GM12878 (cell line): ENCODE results near the gene PDZRN3. TPM values are rescaled to one million over a fixed set of nuclear protein-coding genes. Genes with fewer than 3 reads are reported as not detected.

Source experiments
- ATAC-seq: fragments of 200-7000 bp; cut with Tn5 transposase; 3 replicates; pipeline ENCODE4 v1.9.1; 2020; ENCODE audit warnings: mild to moderate bottlenecking, moderate library complexity
- BruUV-seq: library from RNA; stranded (reverse); fragments of 400-500 nt; replicated peaks from 2 replicates; lab custom pipeline; 2021; lab: Mats Ljungman, UMichigan
- CTCF ChIA-PET: fragments of 300-600 bp; sonication (Branson Sonifier 250); formaldehyde crosslinking; extraction: SDS; loops from one replicate; lab custom pipeline; 2021; ENCODE audit warnings: inconsistent platforms; lab: Yijun Ruan, JAX
- POLR2A ChIA-PET: fragments of 350-600 bp; formaldehyde crosslinking; extraction: SDS; loops from one replicate; lab custom pipeline; 2021; ENCODE audit warnings: inconsistent platforms; lab: Charles Lee
- RAD21 ChIA-PET: fragments of 300-600 bp; sonication (Branson Sonifier 250); formaldehyde crosslinking; loops from one replicate; lab custom pipeline; 2023; ENCODE audit warnings: antibody characterized with exemption; ENCODE audit not compliant: unreplicated experiment; lab: Charles Lee
- SMC1A ChIA-PET: fragments of 300-600 bp; sonication (Branson Sonifier 250); formaldehyde crosslinking; loops from one replicate; lab custom pipeline; 2023; ENCODE audit not compliant: unreplicated experiment, uncharacterized antibody; lab: Charles Lee
- DNase-seq: peaks from one replicate; pipeline ENCODE4 v3.0.0-alpha.2; 2011; ENCODE audit warnings: low read depth, low spot score
- FAIRE-seq: peaks from 3 replicates; lab custom pipeline; 2011; peaks lifted over from hg19 to GRCh38; lab: Jason Lieb, UNC
- H2AFZ ChIP-seq: 2 replicates; pipeline ENCODE4 v1.6.0; 2011; ENCODE audit warnings: low read depth, low read length, control low read depth; ENCODE audit not compliant: control insufficient read depth
- H3K27ac ChIP-seq: 2 replicates; pipeline ENCODE4 v1.5.1; 2011; ENCODE audit warnings: control low read depth; ENCODE audit not compliant: control insufficient read depth, insufficient read depth
- H3K27me3 ChIP-seq, 2 experiments: replicated peaks in 1 of 2; 2 replicates each; pipeline versions ENCODE4 v1.6.0 to v1.6.1; 2011; ENCODE audit warnings: low read length in 1 of 2; ENCODE audit not compliant: control insufficient read depth in 2 of 2, insufficient read depth in 2 of 2
- H3K36me3 ChIP-seq, 2 experiments: 2 replicates each; pipeline ENCODE4 v1.5.1; 2011; ENCODE audit warnings: low read length in 1 of 2; ENCODE audit not compliant: control insufficient read depth in 2 of 2, insufficient read depth in 2 of 2
- H3K4me1 ChIP-seq: 2 replicates; pipeline ENCODE4 v1.6.1; 2011; ENCODE audit warnings: mild to moderate bottlenecking, low read length, moderate library complexity, mixed read lengths; ENCODE audit not compliant: control insufficient read depth, insufficient read depth
- H3K4me2 ChIP-seq: 2 replicates; pipeline ENCODE4 v1.6.0; 2011; ENCODE audit warnings: control low read depth; ENCODE audit not compliant: control insufficient read depth, insufficient read depth
- H3K4me3 ChIP-seq: fragments of 200-600 bp; sonication (generic); 2 replicates; pipeline ENCODE4 v1.5.1; 2016
- H3K79me2 ChIP-seq: 2 replicates; pipeline ENCODE4 v1.6.0; 2011; ENCODE audit warnings: low read length; ENCODE audit not compliant: control insufficient read depth, insufficient read depth
- H3K9ac ChIP-seq: 2 replicates; pipeline ENCODE4 v1.8.0; 2011; ENCODE audit warnings: low read length, control low read depth, mixed read lengths; ENCODE audit not compliant: control insufficient read depth, insufficient read depth
- H3K9me3 ChIP-seq: replicated peaks from 3 replicates; pipeline ENCODE4 v1.5.1; 2011; ENCODE audit warnings: mild to moderate bottlenecking, low read length; ENCODE audit not compliant: control insufficient read depth, insufficient read depth
- H4K20me1 ChIP-seq: 2 replicates; pipeline ENCODE4 v1.6.0; 2011; ENCODE audit not compliant: control insufficient read depth, insufficient read depth
- CHD2 ChIP-seq: IDR thresholded peaks from 2 replicates; pipeline ENCODE4 v1.6.1; 2011; ENCODE audit warnings: low read depth, low read length, improper control_type of control experiment, borderline replicate concordance
- ESRRA ChIP-seq: IDR thresholded peaks from 2 replicates; pipeline ENCODE4 v1.6.1; 2012; ENCODE audit warnings: mild to moderate bottlenecking, low read length, improper control_type of control experiment
- FOS ChIP-seq: IDR thresholded peaks from 3 replicates; pipeline ENCODE4 v1.6.1; 2011; ENCODE audit warnings: borderline replicate concordance; ENCODE audit not compliant: insufficient read length; ENCODE audit errors: extremely low read depth
- HDAC6 ChIP-seq: fragments of 200-600 bp; sonication (generic); IDR thresholded peaks from one replicate; pipeline ENCODE4 v1.8.0; 2017; ENCODE audit warnings: antibody characterized with exemption; ENCODE audit not compliant: unreplicated experiment
- RUNX3 ChIP-seq: IDR thresholded peaks from 2 replicates; pipeline ENCODE4 v1.6.1; 2012; ENCODE audit warnings: low read length, inconsistent platforms
- STAT3 ChIP-seq: IDR thresholded peaks from 2 replicates; pipeline ENCODE4 v1.6.1; 2011; ENCODE audit warnings: low read depth, low read length, improper control_type of control experiment
- WGBS: methylation state at CpG from one replicate; pipeline ENCODE4 v1.1.6; 2016; ENCODE audit warnings: low lambda C conversion rate; ENCODE audit not compliant: insufficient replicate concordance, insufficient coverage; ENCODE audit errors: missing lambda C conversion rate; 5-methylcytosine and 5-hydroxymethylcytosine counted together
- in situ Hi-C: fragments of 300-500 bp; cut with MboI; formaldehyde crosslinking; loops from 9 replicates; pipeline ENCODE4 v1.14.3; 2018; ENCODE audit warnings: mixed read lengths
- intact Hi-C: fragments of 100-400 bp; cut with micrococcal nuclease; formaldehyde crosslinking; loops from one replicate; pipeline ENCODE4 v1.14.2; 2022; ENCODE audit not compliant: unreplicated experiment
- polyA plus RNA-seq, 11 experiments: library from polyadenylated mRNA; depleted of rRNA in 4 of 11; unstranded in 6 of 11; stranded (reverse) in 5 of 11; fragments of >200 nt; fragmentation: Nextera tagmentation in 4 of 11; fragmentation: Illumina TruSeq in 1 of 11; extraction: Ambion mirVana in 4 of 11; extraction: Trizol in 1 of 11; gene quantifications; 1 replicate in 1 of 11; 2 replicates in 10 of 11; pipeline versions ENCODE4 v1.2.1 to v1.2.3, GENCODE V29; 2011 to 2016; ENCODE audit warnings: inconsistent platforms in 2 of 11, missing spikeins in 2 of 11, low read depth in 1 of 11
- total RNA-seq, 4 experiments: library from RNA; depleted of rRNA in 3 of 4; stranded (reverse); fragments of >200 nt in 3 of 4; fragmentation: Illumina TruSeq in 1 of 4; extraction: Trizol in 1 of 4; gene quantifications; 2 replicates each; pipeline versions ENCODE4 v1.2.1 to v1.2.3, GENCODE V29; 2013 to 2021
- TF ChIP-seq, protein P1 (sequence below): IDR thresholded peaks from 2 replicates; pipeline ENCODE4 v1.6.1; 2011; ENCODE audit warnings: low read depth, low read length, improper control_type of control experiment, borderline replicate concordance
- TF ChIP-seq, protein P2 (sequence below): fragments of 450-650 bp; formaldehyde crosslinking; IDR thresholded peaks from 2 replicates; pipeline ENCODE4 v1.4.0; 2020; ENCODE audit warnings: mild to moderate bottlenecking, moderate library complexity
- TF ChIP-seq, protein P3 (sequence below): fragments of 450-650 bp; IDR thresholded peaks from 2 replicates; pipeline ENCODE4 v1.6.1; 2017; ENCODE audit warnings: mild to moderate bottlenecking
- TF ChIP-seq, protein P4 (sequence below): fragments of 450-650 bp; IDR thresholded peaks from 2 replicates; pipeline ENCODE4 v1.6.1; 2018; ENCODE audit warnings: mild to moderate bottlenecking, low read depth, moderate library complexity; ENCODE audit not compliant: partially characterized antibody

Gene PDZRN3
- total and polyA plus RNA-seq, 10 of the 15 experiments (the other 5 are each of a cell fraction or from before 2014, with no cell fraction given) = 0.07 to 0.37 (median 0.12) TPM; not detected in 6

- TF ChIP-seq, protein P1, sequence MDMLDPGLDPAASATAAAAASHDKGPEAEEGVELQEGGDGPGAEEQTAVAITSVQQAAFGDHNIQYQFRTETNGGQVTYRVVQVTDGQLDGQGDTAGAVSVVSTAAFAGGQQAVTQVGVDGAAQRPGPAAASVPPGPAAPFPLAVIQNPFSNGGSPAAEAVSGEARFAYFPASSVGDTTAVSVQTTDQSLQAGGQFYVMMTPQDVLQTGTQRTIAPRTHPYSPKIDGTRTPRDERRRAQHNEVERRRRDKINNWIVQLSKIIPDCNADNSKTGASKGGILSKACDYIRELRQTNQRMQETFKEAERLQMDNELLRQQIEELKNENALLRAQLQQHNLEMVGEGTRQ = no peak
- no peak for TF ChIP-seq ESRRA
- no peak for TF ChIP-seq STAT3
- TF ChIP-seq, protein P2, sequence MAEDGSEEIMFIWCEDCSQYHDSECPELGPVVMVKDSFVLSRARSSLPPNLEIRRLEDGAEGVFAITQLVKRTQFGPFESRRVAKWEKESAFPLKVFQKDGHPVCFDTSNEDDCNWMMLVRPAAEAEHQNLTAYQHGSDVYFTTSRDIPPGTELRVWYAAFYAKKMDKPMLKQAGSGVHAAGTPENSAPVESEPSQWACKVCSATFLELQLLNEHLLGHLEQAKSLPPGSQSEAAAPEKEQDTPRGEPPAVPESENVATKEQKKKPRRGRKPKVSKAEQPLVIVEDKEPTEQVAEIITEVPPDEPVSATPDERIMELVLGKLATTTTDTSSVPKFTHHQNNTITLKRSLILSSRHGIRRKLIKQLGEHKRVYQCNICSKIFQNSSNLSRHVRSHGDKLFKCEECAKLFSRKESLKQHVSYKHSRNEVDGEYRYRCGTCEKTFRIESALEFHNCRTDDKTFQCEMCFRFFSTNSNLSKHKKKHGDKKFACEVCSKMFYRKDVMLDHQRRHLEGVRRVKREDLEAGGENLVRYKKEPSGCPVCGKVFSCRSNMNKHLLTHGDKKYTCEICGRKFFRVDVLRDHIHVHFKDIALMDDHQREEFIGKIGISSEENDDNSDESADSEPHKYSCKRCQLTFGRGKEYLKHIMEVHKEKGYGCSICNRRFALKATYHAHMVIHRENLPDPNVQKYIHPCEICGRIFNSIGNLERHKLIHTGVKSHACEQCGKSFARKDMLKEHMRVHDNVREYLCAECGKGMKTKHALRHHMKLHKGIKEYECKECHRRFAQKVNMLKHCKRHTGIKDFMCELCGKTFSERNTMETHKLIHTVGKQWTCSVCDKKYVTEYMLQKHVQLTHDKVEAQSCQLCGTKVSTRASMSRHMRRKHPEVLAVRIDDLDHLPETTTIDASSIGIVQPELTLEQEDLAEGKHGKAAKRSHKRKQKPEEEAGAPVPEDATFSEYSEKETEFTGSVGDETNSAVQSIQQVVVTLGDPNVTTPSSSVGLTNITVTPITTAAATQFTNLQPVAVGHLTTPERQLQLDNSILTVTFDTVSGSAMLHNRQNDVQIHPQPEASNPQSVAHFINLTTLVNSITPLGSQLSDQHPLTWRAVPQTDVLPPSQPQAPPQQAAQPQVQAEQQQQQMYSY = no peak
Measured at GRCh38 chr3:73459711-73460110, 165.0 kb downstream of the PDZRN3 start (continued).

GRCh38 chr3:73453666-73454065 is 171.1 kb downstream of the PDZRN3 start:
- CTCF ChIA-PET = interaction anchor here (0.9 to 8.1 kb wide), 3 partner anchors 50 to 384 kb away, joined by 3 to 110 read pairs (median 3); no protein-coding TSS in a partner anchor
- POLR2A ChIA-PET = interaction anchor here (0.5 kb wide), 1 partner anchor 349 kb away, joined by 8 read pairs; no protein-coding TSS in a partner anchor
- ATAC-seq = no peak
- Histone ChIP-seq H3K27ac (no peak overlapping the region), H3K27me3 (no peaks in the 10 kb centered on the region), H3K36me3 (no peaks in the 10 kb centered on the region), H3K9me3 (no peaks in the 10 kb centered on the region; the same call in 2 of the 3 replicates), H3K4me1 (peaks cover 26% of the 10 kb centered on the region), H3K4me3 (no peak overlapping the region), H2AFZ (no peak overlapping the region), H3K9ac (no peak overlapping the region), H3K79me2 (no peaks in the 10 kb centered on the region), H3K4me2 (no peak overlapping the region), H4K20me1 (no peaks in the 10 kb centered on the region)
- DNase-seq = no peak
- RAD21 ChIA-PET = interaction anchor here (4.5 kb wide), 1 partner anchor 48 kb away, joined by 23 read pairs; no protein-coding TSS in a partner anchor
- intact Hi-C loops (no loop called here), in situ Hi-C loops (loop anchor here (5.0 kb wide), 1 partner anchor 49 kb away; no protein-coding TSS in a partner anchor)
- SMC1A ChIA-PET = interaction anchor here (6.8 kb wide), 1 partner anchor 48 kb away, joined by 46 read pairs; no protein-coding TSS in a partner anchor
- 87% methylated on average over 4 of the region's 4 CpGs for WGBS
- no peak for FAIRE-seq
- no TSS peak for BruUV-seq
- TF ChIP-seq HDAC6 = no peak
- TF ChIP-seq FOS = no peak
- TF ChIP-seq, protein P3, sequence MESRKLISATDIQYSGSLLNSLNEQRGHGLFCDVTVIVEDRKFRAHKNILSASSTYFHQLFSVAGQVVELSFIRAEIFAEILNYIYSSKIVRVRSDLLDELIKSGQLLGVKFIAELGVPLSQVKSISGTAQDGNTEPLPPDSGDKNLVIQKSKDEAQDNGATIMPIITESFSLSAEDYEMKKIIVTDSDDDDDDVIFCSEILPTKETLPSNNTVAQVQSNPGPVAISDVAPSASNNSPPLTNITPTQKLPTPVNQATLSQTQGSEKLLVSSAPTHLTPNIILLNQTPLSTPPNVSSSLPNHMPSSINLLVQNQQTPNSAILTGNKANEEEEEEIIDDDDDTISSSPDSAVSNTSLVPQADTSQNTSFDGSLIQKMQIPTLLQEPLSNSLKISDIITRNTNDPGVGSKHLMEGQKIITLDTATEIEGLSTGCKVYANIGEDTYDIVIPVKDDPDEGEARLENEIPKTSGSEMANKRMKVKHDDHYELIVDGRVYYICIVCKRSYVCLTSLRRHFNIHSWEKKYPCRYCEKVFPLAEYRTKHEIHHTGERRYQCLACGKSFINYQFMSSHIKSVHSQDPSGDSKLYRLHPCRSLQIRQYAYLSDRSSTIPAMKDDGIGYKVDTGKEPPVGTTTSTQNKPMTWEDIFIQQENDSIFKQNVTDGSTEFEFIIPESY = no peak
- TF ChIP-seq, protein P4, sequence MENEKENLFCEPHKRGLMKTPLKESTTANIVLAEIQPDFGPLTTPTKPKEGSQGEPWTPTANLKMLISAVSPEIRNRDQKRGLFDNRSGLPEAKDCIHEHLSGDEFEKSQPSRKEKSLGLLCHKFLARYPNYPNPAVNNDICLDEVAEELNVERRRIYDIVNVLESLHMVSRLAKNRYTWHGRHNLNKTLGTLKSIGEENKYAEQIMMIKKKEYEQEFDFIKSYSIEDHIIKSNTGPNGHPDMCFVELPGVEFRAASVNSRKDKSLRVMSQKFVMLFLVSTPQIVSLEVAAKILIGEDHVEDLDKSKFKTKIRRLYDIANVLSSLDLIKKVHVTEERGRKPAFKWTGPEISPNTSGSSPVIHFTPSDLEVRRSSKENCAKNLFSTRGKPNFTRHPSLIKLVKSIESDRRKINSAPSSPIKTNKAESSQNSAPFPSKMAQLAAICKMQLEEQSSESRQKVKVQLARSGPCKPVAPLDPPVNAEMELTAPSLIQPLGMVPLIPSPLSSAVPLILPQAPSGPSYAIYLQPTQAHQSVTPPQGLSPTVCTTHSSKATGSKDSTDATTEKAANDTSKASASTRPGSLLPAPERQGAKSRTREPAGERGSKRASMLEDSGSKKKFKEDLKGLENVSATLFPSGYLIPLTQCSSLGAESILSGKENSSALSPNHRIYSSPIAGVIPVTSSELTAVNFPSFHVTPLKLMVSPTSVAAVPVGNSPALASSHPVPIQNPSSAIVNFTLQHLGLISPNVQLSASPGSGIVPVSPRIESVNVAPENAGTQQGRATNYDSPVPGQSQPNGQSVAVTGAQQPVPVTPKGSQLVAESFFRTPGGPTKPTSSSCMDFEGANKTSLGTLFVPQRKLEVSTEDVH = no peak
- TF ChIP-seq RUNX3 = no peak
- TF ChIP-seq CHD2 = no peak
